GM19397 (cell line): ENCODE measurements around the gene C9orf50.

Experiments
- ATAC-seq: cut with Tn5 transposase; IDR thresholded peaks from one replicate; pipeline ENCODE4 v1.9.1; 2021; ENCODE audit warnings: mild to moderate bottlenecking, moderate library complexity; ENCODE audit not compliant: unreplicated experiment

Gene C9orf50

DNA sequence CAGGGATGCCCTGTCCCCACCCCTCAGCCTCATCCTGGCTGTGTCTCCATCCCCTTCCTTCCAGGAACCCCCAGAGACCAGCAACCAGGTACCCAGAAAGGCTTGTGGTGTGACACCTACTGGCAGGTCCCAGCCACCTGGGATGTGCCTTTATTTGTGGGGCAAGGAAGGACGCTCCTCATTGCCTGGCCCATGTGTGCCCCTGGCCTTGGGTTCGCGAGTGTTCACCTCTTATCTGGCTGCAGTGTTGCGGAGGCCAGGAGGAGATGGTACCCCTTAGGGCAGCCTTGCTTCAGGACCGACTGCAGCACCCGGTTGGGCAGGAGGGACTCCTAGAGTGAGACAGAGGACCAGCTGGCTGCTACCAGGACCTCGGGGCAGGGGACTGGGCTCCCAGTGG is 8.8 kb downstream of the C9orf50 start:
- no peak for ATAC-seq

DNA sequence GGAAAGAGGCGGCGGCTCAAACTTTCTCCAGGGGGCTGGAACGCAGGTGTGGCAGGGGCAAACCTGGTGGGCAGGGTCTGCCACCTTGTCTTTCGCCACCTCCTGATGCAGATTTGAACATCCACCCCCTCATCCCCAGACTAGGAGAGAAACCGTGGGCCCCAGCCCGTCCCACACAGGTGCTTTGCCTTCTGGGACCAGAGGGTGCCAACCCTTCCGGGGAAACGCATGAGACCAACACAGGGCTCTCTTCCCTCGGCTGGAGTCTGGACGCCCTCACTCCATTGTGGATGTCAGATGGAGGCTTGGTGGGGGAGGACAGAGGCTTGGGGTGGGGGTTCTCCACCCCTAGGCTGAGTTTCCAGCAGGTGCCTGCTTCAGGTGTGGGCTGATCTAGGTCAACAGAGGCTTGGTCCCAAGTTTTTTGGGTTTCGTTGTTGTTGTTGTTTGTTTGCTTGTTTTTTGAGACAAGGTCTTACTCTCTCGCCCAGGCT is 9.5 kb downstream of the C9orf50 start:
- no peak for ATAC-seq

DNA sequence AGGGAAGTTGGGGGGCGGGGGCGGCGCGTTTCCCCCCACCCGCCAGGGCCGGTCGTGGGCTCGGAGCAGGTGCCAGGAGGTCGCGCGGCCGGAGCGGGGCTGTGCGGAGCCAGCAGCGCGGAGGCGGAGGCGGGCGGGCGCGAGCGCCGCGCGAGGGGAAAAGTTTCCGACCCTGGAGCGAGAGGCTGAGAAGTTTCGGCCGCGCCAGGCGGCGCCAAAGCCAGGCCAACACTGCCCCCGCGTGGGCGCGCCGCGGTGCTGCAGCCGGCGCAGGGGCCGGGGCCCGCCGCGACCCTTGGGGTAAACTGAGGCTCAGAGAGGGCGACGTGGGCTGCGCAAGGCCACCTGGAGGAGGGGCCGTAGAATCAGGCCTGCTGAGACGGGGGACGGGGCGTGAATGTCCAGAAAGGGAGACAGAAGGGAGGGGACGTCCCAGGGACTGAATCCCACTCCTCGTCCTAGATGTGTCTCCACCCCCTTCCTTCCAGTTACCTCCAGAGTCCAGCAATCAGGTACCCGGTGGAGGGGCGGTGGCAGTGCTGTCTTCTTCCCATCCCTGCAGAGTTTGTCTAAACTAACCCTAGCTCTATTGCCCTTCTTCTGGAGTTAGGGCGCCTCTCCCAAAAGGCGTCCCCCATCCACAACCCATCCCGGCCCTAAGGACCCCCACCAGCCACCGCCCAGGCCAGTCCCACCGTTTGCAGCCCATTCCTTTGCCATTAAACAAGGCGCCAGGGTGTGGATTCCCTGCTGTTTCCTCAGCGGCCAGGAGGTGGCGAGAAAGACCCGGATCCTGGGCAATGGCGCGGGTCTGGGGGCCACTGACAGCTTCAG is 10.2 kb downstream of the C9orf50 start:
- ATAC-seq = no peak

DNA sequence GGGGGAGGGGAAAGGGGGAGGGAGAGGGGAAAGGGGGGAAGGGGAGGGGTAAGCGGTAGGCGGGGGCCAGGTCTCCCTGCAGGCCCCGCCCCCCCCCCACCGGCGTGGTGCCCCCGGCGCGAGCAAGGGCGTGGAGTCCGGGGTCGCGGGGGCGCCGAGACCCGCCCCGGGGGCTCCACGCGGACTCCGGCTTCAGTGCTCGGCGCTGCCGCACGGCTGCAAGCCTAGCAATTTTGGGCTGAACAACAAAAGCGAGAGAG is 10.8 kb downstream of the C9orf50 start:
- ATAC-seq = no peak

DNA sequence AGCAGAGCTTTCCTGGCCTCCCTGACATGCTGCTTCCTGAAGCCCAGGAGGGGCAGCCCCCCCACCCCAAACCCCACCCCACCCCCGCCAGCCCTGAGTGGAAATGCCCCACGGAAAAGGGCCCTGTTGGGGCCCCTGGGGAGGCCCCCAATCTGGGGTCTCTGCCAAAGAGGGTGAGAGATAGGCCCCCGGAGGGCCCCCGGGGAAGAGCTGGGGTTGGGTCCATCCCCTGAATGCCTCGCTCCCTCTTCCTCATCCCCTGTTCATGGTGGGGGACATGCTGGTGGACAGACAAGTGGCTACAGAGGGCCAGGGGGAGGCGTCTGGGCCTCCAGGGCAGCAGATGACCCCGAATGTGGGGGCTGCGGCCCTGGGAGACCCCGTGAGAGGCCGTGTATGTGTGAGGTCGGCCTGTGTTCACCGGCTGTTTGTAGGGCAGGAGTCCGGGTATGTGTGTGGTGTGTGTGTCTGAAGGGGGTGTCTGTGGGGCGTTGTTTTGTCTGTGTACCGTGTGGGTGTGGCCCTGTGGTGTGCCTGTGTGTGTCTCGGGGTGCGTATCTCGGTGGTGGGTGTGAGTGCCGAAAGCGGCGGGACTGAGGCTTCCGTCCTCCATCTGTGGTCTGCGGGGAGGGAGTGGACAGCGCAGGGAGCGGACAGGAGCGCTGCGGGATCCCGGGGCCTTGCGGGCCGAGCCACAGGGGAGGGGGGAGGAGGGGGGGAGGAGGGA is 11.3 kb downstream of the C9orf50 start:
- ATAC-seq = no peak

DNA sequence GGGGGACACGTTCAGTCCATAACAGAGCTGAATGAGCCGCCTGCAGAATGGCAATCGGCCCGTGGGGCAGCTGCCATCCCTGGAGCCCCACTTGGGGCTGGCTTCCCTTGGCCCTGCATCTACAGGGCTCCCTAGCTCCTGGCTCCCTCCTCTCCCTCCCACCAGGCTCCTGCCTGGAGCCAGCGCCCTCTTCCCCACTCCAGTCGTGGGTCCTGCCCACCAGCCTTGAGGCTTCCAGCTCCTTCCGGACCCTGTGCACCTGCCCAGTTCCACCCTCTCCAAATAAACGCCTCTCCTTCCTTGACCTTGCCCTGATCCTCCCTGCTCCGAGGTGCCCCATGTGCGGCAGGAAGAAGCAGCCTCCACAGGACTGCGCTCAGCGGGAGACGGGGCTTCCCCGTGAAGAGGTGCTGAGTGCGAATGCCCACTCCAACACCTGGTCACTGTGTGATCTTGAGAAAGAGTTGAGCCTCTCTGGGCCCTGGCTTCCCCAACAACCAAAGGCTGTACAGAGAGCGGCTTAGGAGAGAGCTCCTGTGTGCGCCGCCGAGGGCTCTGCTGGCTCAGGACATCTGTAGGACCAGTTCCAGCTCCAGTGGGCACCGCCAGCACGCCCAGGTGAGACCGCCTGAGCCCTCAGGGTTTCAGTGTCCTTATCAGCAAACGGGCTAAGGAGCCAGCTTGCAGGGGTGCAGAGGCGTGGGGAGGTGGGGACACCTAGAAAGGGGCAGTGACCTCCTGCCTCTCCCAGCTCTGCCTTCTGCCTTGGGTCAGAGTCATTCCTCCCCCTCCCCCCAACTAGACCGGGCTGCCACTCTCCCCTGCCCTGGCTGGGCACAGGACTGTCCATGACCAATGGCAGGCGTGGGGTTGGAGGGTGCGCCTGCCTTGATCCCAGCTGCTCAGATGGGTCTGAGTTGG is 12.1 kb downstream of the C9orf50 start:
- ATAC-seq = no peak

DNA sequence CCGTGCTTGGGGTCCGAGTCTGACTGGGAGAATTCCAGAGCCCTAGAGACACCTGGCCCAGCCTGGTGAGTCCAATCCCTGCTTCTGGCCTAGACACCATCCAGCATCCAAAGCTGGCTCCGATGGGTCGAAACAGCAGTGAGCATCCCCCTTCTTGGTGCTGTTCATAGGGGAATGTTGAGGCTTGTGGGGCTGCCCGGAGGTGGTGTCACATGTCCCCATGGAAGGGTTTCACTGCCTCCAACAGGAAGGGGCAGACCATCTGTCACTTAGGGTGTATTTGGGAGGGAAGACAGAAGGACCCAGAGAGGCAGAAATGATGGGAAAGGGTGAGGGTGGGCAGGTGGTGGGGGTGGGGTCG is 13.9 kb downstream of the C9orf50 start:
- no peak for ATAC-seq

DNA sequence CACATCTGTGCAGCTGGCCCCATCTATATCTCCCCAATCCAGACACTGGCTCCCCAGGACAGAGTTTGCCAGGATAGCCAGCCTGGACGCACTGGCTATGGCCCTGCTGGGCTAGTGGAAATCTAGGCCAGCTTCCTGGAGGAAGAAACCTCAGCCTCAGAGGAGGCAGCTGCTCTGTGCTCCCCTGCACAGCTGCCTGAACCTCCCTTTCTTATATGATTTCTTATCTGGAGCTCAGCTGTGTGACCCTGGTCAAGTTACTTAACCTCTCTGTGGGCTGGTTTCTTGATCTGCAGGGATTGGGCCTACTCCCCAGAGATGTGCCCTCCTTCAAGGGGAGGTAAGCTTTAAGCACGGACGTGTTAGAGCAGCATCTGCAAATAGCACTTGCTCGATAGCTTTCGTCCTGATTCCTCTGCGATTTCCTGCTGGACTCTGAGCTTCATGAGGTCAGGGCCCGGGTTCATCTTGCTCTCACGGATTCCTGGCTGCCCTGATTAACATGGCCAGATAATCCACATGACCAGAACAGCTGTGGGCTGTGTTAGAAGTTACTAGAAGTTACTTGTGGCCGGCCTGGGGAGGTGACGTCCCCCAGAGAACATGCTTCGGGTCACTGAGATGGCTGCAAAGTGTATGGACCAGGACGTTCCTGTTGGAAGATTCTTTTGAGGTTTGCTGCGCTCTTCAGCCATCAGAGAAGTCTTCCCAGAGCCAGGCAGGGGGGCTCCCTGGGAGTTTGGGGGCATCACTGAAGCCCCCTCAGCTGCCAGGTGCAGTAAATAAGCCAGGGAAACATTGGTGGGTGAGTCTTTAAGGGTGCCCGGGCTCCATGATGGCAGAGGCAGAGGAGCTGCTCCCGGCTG is 14.5 kb downstream of the C9orf50 start:
- ATAC-seq = no peak

DNA sequence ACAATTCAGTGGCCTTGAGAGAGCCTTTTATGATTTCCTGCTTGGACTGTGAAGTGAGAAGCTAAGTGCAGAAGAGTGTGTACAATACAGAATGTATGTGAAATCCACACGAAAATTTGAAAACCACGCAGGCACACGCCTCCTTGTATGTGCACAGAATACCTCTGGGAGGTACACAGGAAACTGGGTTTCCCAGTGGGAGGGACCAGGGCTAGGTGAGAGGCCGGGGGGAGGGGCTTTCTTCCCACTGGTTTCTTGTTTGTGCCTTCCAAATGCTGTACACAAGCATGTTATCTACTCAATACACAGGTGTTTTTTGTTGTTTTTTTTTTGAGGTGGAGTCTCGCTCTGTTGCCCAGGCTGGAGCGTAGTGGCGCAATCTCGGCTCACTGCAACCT is 16.1 kb downstream of the C9orf50 start:
- no peak for ATAC-seq

DNA sequence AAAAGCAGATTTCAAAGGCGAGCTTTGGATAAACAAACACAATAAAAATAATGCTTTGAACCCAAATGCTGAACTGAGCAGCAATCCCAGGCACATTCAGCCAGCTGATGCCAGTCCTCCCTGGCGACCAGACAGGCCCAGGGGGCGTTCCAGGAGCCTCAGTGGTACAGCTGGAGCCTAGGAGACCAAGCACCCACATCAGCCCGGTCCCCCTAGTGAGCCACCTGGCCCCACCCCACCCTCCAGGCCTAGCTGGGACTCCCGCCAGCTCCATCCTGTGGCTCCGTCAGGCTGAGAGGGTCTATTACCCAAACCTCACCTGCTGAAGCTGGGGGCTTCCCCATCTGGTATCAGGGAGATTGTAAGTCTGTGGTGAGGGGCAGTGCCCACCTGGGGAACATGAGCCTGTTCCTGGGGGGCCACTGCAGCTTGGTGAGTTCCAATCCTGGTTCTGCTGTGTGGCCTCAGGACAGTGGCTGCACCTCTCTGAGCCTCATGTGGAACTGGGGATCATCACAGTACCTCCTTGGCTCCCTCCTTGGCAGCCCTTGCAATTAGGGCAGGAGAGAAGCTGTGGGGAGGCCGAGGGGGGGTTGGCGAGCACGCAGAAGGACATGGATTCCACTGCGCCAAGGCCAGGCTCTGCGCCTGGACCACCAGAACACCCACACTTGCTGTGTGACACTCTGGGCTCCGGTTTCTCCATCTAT is 16.7 kb downstream of the C9orf50 start:
- ATAC-seq = no peak

DNA sequence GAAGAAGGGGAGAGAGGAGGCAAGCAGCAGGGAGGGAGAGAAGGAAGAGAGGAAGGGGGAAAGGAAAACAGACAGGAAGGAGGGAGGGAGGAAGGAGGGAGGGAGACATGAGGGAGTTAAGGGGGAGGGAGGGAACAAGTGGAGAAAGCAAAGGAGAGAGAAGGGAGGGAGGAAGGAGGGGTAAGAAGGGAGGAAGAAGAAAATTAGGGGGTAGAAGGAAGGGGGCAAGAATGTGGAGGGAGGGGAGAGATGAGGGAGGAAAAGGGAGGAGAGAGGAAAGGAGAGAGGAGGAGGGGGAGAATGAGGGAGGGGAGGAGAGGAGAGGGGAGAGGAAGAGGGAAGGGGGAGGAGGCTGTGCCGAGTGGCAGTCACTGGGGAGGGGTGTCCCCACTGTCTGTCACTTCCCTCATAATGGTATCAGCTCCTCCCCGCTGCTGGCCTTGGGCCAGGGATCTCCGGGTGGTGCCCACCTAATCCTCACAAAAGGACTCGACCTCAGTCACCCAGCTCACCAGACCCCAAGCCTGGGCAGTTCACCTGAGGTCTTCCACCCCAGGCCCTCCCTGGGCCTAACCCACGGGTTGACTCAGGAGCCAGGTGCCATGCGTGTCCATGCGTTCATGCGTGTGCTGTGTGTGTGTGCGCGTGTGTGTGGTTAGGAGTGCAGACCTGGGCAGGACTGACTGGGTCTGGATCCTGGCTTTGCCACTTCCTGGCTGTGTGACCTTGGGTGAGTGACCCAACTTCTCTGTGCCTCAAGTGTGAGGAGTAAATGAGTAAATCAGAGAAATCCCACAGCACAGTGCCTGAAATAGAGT is 18.1 kb downstream of the C9orf50 start:
- ATAC-seq = no peak

DNA sequence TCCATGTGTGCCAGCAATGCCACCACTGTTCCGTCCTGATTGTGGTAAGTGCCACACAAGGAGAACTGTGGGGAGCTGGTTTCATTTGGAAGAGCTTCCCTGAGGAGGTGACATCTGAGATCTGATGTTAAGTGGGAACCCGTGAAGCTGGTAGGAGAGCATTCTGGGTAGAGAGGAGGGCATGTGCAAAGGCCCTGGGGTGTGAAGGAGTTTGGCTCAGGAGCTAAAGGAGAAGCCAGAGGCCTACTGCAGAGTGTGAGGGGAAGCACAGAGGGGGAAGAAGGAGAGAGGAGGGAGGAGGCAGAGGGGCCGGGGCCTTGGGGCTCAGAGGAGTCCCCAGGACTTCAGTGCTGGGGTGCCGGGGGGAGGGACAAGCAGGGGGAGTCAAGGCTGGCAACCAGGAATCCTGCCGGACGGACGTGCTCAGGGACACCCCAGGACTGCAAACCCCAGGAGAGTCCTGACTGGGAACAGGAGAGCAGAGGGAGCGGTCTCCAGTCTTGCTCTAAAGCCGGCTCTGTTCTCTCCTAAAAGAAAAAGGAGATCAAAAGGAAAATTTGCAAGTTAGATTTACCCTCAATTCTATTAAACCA is 19.7 kb downstream of the C9orf50 start:
- no peak for ATAC-seq

DNA sequence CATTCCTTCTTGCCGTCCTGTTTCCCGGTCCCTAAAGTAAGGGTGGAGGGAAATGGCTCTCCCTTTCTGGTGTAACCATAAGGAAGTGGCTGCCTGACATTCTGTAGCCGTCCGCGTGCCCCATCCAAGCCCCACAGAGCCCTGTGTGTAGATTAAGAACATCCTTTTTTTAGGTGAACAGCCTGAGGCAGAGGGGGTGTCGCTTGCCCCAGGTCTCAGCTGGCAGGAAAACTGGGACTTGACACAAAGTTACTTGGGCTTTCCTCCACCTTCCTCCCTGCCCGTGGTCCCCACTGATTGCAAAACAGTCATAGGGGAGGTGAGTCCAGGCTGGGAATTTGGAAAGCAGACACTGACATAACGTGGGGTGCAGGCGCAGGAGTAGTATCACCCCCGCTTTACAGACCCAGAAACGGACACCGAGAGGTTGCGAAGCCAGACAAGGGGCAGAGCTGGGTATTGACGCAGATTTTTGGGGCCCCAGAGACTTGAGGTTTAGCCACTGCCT is 22.8 kb downstream of the C9orf50 start:
- no peak for ATAC-seq

DNA sequence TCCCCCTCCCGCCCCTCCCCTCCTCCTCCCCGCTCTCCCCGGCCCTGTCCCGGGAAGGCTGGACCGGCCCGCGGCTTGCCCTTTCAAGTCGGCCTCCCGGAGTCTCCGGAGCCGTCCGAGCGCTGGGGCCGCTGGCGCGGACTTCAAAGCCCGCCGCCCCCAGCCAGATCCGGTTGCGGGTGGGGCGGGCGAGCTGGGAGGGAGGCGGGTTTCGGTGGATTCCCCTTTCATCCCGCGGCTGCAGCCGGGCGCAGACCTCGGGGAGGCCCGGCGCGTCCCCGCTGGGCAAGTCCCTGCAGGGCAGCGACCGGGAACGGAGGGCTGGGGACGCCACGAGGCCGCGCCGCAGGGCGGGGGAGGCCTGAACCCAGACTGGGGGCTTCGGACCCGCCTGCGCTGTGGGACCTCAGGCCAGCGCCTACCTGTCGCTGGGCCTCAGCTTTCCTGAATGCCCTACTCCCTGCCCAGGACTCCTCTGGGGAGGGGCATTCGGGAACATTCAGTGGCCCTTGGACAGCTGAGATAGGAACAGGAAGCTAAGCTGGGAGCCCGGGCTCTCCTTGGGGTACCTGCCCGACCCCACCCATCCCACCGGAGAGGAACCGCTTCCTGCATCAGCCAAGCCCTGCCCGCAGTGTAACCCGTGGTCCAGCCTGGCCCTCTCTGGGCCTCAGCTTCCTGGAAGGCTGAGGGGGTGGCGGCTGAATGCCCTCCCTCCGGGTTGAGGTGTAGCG is 23.4 kb downstream of the C9orf50 start:
- ATAC-seq = no peak

DNA sequence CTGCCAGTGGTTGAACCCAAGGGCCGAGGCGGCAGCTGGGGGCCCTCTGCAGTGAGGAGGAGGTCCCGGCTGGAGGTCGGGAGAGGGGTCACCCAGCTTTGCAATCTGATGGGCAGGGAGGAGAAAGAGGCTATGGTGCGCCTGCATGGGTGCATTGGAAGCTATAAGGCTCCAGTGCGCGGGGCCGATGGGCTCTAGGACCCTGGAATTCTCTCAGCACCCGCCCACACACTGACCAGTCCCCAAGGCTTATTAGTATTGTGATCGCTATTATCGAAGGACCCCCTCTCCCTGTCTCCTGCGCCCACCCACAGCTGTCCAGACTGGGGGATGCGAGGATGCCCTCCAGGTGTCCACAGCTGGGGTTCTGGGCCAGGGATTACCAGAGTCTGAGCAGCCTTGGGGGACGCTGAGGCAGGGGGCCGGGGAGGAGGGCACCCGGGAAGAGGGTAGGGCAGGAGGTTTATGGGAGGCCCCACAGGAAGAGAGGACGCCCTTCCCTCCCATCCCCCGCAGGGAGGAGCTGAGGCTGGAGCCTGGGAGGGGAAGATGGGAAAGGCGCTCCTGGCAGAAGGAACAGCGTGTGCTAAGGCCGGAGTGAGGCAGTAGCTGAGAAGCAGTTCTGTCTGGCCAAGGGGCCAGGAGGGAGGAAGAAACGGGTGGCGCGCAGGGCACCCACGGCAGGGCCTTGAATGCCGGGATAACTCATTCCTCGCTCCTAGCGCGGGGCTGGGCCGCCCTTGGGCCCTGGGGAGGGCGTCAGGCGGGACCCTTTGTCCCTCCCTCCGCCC is 24.2 kb downstream of the C9orf50 start:
- no peak for ATAC-seq

DNA sequence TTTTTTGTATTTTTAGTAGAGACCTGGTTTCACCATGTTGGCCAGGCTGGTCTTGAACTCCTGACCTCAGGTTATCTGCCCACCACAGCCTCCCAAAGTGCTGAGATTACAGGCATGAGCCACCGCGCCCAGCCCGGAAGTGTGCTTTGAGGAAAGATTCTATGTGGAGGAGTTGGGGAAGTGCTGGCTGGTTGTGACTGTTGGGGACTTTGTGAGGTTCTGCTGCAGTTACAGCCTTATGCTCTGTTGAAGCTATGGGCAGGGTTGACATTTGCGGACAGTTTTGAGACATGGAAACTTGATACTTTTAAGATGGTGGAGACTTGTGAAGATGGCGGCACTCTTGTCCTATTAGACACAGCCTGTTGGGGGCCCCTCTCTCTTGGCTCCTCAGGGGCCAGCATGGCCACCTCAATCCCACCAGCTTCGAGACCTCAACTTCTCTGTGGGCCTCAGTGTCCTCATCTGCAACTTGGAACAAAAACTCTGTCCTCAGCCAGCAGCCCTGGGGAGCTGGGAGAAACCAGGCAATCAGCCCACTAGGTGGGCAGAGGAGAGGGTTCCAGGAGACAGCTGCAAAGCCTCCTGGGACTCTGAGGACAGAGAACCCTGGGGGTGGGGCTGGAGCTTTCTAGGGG is 24.9 kb downstream of the C9orf50 start:
- no peak for ATAC-seq

DNA sequence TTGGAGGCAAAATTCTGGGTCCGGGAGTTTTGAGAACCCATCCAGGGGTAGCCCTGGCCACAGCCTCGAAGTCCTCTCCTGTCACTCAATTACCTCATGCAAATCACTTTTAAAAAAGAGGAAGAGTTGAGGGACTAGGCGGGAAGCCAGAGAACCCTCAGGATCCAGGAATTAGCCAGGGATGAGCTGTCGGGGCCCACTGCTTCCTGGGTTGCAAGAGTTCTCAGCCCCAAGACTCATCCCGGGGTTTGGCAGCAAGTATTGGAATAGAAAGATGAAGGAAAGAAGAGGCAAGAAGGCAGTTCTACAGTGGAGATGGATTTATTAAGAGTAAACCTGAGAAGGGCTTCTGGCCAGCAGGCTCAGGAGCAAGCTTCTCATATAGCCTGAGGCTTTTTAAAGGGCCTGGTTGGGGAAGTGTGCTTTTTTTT is 25.6 kb downstream of the C9orf50 start:
- no peak for ATAC-seq
